Measurements from ENCODE around the gene OR5AC2.

GRCh38 chr3:98073486-98073885 is 13.5 kb upstream of the OR5AC2 start:
- TF ChIP-seq CTCF (IDR thresholded peaks at IDR 0.05) (no peak), EP300 (IDR thresholded peaks at IDR 0.05) (no peak)

All from gastroesophageal sphincter (tissue), 3 donors.